IMR-90 (cell line): ENCODE measurements around the gene EMILIN2.

Experiments
- BHLHE40 ChIP-seq: fragments of 150-350 bp; IDR thresholded peaks from 2 replicates; pipeline ENCODE4 v1.6.1; 2016; ENCODE audit warnings: mild to moderate bottlenecking, low read depth, low read length
- CTCF ChIP-seq: conservative IDR thresholded peaks from 2 replicates; pipeline ENCODE4 v1.5.1; 2012; ENCODE audit warnings: mild to moderate bottlenecking, low read depth, low read length, improper control_type of control experiment
- RAD21 ChIP-seq: IDR thresholded peaks from 2 replicates; pipeline ENCODE4 v1.6.1; 2012; ENCODE audit warnings: low read length, improper control_type of control experiment

- no peak for TF ChIP-seq CTCF
- no peak for TF ChIP-seq BHLHE40
- no peak for TF ChIP-seq RAD21
Measured at GRCh38 chr18:2848247-2849246, 1.7 kb downstream of the EMILIN2 start.
